ENCODE data around the gene TEP1.

The TEP1 gene

DNA sequence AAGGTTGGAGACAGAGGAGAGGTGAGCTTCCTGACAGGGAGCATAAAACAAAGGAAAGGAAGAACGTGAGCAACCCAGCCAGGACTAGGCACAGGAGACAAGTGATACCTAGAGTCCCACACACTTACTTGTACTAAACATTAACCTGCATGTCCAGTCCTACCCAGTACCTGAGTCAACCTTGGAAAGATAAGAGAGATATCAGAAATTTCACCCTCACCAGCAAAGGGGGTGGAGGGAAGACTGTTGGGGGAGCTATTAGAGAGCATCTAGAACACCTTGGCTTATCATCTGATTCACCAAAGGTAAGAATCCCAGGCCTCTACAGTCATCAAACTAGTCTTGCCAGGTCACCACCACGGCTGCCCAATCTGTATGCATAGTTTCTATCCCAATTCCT, 11.6 kb upstream of the TEP1 start:
- no peaks in the 10 kb centered on the region for H3K27me3 ChIP-seq
- TF ChIP-seq, protein P1, sequence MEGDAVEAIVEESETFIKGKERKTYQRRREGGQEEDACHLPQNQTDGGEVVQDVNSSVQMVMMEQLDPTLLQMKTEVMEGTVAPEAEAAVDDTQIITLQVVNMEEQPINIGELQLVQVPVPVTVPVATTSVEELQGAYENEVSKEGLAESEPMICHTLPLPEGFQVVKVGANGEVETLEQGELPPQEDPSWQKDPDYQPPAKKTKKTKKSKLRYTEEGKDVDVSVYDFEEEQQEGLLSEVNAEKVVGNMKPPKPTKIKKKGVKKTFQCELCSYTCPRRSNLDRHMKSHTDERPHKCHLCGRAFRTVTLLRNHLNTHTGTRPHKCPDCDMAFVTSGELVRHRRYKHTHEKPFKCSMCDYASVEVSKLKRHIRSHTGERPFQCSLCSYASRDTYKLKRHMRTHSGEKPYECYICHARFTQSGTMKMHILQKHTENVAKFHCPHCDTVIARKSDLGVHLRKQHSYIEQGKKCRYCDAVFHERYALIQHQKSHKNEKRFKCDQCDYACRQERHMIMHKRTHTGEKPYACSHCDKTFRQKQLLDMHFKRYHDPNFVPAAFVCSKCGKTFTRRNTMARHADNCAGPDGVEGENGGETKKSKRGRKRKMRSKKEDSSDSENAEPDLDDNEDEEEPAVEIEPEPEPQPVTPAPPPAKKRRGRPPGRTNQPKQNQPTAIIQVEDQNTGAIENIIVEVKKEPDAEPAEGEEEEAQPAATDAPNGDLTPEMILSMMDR (IDR thresholded peaks at IDR 0.05; ENCODE audit: low read depth, low read length) = no peak
- H3K4me1 ChIP-seq = no peaks in the 10 kb centered on the region

DNA sequence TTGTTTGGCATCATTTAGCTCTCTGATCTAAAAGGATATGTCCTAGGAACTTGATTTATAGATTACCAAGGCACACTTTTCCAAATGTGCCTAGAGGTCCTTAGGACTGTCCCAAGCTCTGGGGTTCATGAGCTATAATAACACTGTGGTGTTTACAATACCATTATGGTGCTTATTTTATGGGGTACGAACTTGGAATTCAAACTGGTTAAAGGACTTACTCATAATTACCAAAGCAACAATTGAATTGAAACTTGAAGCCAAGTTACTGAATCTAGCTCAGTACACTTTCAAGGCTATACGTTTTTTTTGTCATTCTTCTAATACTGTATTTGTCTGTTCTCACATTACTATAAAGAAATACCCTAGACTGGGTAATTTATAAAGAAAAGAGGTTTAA, 9.6 kb upstream of the TEP1 start:
- no peak overlapping the region for H3K4me3 ChIP-seq (ENCODE audit: low read depth, low read length)
- TF ChIP-seq, protein P1 (IDR thresholded peaks at IDR 0.05; ENCODE audit: low read depth, low read length) = no peak
- DNase-seq = no peak
- H3K9me3 ChIP-seq = no peaks in the 10 kb centered on the region
- no peaks in the 10 kb centered on the region for H3K27me3 ChIP-seq
- H3K4me1 ChIP-seq = no peaks in the 10 kb centered on the region
- H3K36me3 ChIP-seq = no peaks in the 10 kb centered on the region

More for the DNA sequence above, 11.6 kb upstream of the TEP1 start:
- DNase-seq = no peak
- Histone ChIP-seq H3K4me3 (ENCODE audit: low read depth, low read length) (no peak overlapping the region), H3K9me3 (no peaks in the 10 kb centered on the region), H3K36me3 (no peaks in the 10 kb centered on the region)

DNA sequence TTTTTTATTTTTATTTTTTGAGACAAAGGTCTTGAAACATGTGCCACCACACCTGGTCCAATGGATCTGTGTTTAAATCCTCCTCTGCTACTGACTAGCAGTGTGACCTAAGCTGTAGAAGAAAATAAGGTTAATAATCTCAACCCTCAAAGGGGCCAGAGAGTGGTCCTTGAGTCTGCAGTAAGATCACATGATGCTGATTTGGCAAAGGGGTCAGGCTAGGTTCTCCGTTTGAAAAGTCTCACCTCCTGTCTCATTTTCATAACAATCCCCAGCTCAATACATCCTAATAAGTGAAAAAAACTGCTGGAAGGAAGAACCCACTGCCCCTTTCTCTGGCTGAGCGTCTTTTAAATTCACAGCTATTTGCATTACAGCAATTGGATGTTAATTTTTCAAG, 8.0 kb upstream of the TEP1 start:
- Histone ChIP-seq H3K9me3 (no peaks in the 10 kb centered on the region), H3K27me3 (no peaks in the 10 kb centered on the region), H3K36me3 (no peaks in the 10 kb centered on the region), H3K4me1 (no peaks in the 10 kb centered on the region), H3K4me3 (ENCODE audit: low read depth, low read length) (no peak overlapping the region)
- TF ChIP-seq, protein P1 (IDR thresholded peaks at IDR 0.05; ENCODE audit: low read depth, low read length) = no peak
- DNase-seq = no peak

DNA sequence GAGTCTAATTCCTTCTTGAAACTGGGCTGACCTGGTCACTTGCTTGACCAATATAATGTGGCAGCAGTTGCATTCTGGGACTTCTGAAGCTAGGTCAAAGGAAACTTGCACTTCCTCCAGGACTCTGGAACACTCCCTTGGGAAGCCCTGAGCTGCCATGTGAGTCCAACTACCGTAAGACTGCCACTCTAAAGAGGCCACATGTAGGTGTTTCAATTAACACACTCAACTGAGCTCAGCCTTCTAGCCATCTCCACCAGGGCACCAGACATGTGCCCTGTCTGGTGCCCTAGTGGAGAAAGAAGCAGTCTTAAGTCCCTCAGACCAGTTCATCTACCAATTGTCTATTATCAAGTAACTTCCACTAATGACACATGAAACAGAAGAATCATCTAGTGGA, 6.1 kb upstream of the TEP1 start:
- H3K4me3 ChIP-seq (ENCODE audit: low read depth, low read length) = no peak overlapping the region
- no peaks in the 10 kb centered on the region for H3K9me3 ChIP-seq
- H3K4me1 ChIP-seq = no peaks in the 10 kb centered on the region
- no peak for DNase-seq
- TF ChIP-seq, protein P1 (IDR thresholded peaks at IDR 0.05; ENCODE audit: low read depth, low read length) = no peak
- H3K27me3 ChIP-seq = no peaks in the 10 kb centered on the region
- H3K36me3 ChIP-seq = no peaks in the 10 kb centered on the region

DNA sequence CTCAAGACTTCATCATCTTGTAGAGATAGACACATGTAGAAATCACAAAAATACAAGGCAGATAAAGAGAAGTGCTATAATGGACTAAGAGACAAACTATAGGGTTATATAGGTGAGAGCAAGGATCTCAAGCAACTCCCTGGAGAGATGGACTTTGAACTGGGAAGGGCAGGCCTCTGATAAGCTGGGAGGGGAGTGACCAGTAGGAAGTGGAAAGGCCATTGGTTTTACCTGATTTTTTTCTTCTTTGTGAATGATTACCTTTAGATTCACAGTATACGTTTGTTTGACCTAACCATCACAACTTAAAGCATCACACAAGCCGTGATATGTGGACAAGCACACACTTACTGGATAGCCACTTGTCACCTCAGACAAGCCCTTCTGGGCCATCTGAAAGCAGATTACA, 5.2 kb upstream of the TEP1 start:
- no peak overlapping the region for H3K4me3 ChIP-seq (ENCODE audit: low read depth, low read length)
- H3K36me3 ChIP-seq = no peaks in the 10 kb centered on the region
- TF ChIP-seq, protein P1 (IDR thresholded peaks at IDR 0.05; ENCODE audit: low read depth, low read length) = no peak
- H3K9me3 ChIP-seq = no peaks in the 10 kb centered on the region
- no peaks in the 10 kb centered on the region for H3K4me1 ChIP-seq
- no peak for DNase-seq
- no peaks in the 10 kb centered on the region for H3K27me3 ChIP-seq

DNA sequence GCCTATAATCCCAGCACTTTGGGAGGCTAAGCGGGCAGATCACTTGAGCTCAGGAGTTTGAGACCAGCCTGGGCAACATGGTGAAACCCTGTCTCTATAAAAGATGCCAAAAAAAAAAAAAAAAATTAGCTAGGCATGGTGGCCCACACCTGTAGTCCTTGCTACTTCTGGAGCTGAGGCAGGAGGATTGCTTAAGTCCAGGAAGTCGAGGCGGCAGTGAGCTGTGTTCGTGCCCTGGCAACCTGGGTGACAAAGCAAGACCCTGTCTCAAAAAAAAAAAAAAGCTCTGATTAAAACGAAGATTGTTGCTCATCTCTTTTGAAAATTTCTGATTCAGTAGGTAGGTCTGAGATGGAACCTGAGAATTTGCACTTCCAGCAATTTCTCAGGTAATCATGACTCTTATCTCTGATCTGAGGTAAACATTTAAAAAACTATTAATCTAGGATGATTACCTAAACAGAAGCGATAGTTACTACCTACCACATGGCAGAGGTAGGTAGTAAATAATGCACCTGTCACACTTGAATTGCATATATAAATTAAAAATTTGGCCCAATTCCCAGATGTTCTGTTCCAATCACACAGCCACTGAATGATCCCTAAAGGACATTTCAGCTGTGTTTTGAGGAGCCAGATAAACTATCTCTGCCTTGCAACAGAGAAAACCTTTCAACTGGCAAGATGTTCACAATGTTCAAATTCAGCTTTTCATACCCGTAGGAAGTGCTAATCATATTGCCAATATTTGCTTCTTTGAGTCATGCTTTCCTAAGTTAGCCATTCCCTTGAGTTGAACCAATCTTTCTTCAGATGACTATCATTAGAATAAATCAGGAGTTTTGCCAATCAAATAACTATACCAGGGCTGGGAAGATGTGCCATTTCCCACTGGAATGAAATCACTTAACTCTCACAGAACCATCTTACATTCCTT, 4.2 kb upstream of the TEP1 start:
- Histone ChIP-seq H3K4me1 (no peaks in the 10 kb centered on the region), H3K27me3 (no peaks in the 10 kb centered on the region), H3K9me3 (no peaks in the 10 kb centered on the region), H3K4me3 (ENCODE audit: low read depth, low read length) (no peak overlapping the region), H3K36me3 (no peaks in the 10 kb centered on the region)
- TF ChIP-seq, protein P1 (IDR thresholded peaks at IDR 0.05; ENCODE audit: low read depth, low read length) = no peak
- DNase-seq = no peak
